NCI-H1092 (cell line): ENCODE data around the gene PTPN21.

Experiments
- DNase-seq: peaks from one replicate; lab custom pipeline; 2025; lab: John Stamatoyannopoulos, UW

Gene PTPN21

GRCh38 chr14:88468406-88468805 lies 86.4 kb downstream of the PTPN21 start:
- no peak for DNase-seq

GRCh38 chr14:88463318-88463717 lies 91.5 kb downstream of the PTPN21 start:
- DNase-seq = no peak

GRCh38 chr14:88454886-88455285 lies 99.9 kb downstream of the PTPN21 start:
- no peak for DNase-seq

GRCh38 chr14:88452231-88452630 lies 102.6 kb downstream of the PTPN21 start:
- DNase-seq = no peak

GRCh38 chr14:88439088-88439487 lies 115.7 kb downstream of the PTPN21 start:
- no peak for DNase-seq

- no peak for DNase-seq
Observed at GRCh38 chr14:88437658-88438057, 117.1 kb downstream of the PTPN21 start.

- DNase-seq = no peak
Observed at GRCh38 chr14:88430976-88431375, 123.8 kb downstream of the PTPN21 start.

- DNase-seq = no peak
Observed at GRCh38 chr14:88426271-88426670, 128.5 kb downstream of the PTPN21 start.

GRCh38 chr14:88424573-88424972 lies 130.2 kb downstream of the PTPN21 start:
- no peak for DNase-seq

GRCh38 chr14:88422919-88423650 lies 131.7 kb downstream of the PTPN21 start:
- DNase-seq = no peak

GRCh38 chr14:88422047-88422446 lies 132.8 kb downstream of the PTPN21 start:
- no peak for DNase-seq

GRCh38 chr14:88421286-88421685 lies 133.5 kb downstream of the PTPN21 start:
- DNase-seq = no peak

- DNase-seq = no peak
Observed at GRCh38 chr14:88420187-88420586, 134.6 kb downstream of the PTPN21 start.

- DNase-seq = no peak
Observed at GRCh38 chr14:88417594-88417993, 137.2 kb downstream of the PTPN21 start.
